Femur (tissue), 1 donor: ENCODE results near the gene CFAP157.
"Not testable (repeated sequence)": the region's sequence is repeated elsewhere in the genome, so short reads cannot be mapped to it uniquely, and the experiment has no call there.

Source experiments
- DNase-seq: peaks from one replicate; pipeline ENCODE4 v3.0.0-alpha.2; 2017

The CFAP157 gene

DNA sequence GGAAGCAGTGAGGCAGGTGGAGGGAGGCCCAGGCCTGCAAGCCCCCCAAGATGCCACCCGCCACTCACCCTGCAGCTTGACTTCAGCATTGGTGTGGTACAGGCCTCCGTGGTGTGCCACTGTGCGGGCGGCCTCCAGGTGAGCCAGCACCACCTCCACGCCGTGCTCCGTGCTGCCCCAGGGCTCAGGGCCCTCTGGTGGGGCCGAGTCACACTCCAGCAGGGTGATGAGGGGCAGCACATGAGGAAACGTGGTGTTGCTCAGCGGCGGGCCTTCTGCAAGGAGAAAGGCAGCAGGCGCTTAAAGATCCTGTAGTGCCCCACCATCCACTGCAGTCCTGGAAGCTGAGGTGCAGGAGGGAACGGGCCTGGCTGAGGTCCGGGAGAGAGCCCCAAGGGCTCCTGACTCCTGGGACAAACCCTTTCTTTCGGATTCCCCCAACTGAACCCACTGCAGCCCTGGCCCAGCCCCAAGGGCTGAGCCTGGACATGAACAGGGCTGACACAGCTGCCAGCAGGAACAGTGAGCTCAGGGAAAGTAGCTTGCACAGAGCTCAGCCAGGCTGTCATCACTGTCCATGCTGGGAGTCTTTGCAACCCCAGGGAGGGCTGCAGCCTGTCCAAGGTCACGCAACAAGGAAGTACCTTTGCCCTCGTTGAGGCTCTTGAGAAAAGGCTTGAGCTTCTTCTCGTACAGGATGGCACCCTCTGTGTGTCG is 33.0 kb downstream of the CFAP157 start:
- no peak for DNase-seq

DNA sequence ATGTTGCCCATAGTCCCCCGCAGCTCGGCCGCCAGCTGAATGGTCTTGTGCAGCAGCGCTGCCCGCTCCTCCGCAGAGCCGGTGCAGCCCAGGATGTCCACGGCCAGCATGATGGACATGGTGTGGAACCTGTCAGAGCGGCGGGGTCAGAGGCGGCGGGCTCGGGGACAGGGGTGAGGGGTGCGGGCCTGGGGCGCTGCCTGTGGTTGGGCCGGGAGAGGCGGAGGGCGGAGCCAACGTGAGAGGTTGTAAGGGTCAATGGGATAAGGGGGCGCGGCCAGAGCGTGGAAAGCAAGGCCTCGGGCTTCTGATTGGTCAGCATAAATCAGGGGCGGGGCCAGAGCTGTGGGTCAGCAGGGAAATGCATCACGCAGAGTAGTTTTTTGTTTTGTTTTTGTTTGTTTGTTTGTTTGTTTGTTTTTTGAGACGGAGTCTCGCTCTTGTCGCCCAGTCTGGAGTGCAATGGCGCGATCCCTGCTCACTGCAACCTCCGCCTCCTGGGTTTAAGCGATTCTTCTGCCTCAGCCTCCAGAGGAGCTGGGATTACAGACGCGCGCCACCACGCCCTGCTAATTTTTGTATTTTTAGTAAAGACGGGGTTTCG is 35.1 kb downstream of the CFAP157 start:
- peak; percentile 67 for DNase-seq

DNA sequence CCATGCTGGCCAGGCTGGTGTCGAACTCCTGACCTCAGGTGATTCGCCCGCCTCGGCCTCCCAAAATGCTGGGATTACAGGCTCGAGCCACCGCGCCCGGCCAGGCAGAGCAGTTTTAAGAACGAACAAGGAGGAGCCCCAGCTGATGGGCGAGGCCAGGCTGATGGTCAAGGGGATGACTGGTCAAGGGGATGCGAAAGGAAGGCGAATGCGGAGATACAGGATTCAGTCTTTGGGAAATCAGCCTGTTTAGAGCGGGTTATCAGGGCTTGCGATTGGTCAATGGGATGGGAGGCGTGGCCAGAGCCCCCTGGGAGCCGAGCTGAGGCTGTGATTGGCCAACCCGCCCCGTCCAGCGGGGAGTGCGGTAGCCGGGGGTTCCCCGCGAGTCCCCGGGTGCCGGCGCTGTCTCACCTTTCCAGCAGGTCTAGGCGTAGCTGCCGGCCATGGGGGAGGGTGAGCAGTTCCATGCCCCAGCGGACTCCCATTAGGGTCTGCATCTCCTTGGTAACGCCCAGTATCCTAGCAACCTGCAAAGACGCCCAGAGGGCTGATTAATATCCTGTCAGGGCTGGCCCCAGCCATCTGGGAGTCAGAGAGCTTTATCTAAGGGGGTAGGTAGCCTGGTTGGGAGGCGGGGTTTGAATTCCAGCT is 35.8 kb downstream of the CFAP157 start:
- peak; percentile 66 for DNase-seq

DNA sequence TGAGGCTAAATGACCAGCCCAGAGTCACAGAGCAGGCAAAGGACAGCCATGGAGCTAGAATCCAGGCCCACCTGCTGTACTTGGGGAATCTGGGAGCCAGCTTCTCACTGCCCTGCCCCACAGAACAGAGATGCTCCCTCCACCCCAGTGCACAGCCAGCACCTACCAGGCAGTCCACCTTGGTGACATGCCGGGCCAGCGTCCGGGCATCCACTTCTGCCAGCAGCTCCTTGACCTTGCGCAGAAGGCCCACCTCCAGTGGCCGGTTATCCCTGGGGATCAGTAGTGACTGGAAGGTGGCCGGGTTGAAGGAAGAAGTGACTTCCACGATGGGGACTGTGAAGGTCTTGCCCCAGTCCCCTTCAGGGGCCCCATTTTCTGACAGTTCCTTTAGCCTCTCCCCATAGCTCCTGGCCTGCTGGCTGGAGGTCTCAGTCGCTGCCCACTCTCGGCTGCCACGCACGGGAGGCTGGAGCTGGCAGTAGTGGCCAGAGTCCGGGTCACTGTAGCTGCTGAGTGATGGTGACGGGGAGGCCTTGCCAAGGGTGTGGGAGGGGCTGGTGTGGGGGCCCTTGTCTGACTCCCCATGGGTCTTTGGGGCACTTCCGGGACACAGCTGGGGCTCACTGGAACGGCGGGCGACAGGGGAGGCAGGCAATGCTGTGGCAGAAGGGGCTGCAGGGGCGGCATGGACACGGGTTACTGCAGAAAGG is 37.8 kb downstream of the CFAP157 start:
- DNase-seq: no peak

DNA sequence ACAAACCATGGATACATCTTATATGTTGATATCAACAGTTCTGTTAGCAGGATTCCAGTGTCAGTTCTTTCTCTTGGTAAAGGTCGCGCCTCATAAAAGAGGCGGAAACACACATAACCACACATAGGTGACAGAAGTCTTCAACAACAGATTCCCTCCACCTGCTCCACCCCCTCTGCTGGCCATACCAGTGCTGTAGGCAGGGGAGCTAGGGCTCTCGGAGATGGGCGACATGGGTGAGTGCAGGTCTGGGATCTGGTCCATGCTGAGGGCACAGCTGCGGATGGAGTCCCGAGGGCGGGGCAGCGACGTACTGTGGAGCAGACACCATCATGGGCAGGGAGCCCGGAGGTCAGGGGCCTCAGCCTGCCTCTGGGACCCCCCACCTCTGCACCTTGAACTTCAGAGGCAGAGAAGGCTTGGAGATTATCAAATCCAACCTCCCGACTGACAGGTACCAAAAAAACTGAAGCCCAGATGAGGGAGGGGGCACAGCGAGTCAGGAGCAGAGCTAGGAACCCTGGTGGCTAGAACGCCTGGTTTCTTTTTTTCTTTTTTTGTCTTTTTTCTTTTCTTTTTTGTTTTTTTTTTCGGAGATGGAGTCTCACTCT is 40.3 kb downstream of the CFAP157 start:
- DNase-seq: no peak

DNA sequence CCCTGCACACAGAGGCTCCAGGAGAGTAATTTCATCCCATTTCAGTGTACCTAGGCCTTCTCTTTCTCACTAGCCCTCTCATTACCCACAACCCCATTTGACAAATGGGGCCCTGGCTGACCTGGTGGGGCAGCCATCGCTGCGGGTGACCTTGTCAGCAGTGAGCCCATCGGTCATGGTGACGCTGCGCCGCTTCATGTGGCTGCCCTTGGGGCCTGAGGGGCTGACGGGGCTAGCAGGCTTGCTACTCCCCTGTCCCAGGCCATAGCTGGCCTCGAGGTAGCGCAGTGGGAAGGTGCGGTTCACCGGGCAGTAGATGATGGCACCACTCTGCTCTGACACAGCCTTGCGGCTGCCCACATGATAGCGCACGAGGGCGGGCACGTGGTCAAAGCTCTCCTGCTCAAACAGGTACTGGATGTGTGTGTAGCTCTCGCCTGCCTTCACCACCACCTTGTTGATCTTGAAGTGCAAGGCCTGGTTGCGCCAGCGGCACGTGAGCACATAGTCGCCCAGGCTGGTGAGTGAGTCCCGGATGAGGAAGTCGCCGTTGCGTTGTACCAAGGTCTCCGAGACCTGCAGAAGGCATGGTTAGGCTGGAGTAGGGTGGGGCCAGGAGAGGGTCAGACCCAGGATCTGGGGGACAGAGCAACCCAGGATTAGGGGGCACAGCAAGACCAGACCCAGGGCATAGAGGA is 42.5 kb downstream of the CFAP157 start:
- no peak for DNase-seq

DNA sequence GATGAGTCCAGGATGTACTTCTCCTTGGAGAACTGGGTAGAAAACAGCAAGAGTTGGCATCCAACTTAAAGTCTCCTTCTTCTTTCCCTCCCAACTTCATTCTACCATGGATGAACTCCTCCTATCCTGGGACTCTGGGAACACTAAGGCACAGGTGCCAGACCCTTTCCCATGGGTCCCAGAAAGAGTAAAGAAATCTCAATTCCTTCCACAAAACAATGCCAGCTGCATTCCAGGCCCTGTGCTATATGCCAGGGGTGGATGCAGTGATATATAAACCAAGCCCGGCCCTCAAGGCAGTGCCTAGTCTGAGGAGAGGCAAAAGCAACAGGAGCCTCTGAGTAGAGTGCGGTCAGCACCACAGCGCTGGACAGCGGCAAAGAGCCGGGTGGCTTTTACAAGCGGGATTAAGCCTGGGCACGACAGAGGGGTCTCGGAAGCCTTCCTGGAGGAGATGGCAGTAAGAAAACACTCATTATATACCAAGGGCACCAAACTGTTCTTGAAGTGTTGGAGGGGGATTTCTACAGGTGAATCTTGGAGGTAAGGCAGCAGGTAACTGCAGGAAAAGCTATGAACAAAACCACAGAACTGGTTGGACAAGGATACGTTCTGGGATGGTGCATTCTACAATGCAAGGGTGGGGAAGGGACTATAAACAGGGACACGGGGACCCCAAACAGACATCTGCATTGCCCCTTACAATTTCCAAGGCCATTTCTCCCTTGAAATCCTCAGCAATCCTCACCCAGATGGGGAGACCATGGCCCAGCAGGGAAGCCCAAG is 44.7 kb downstream of the CFAP157 start:
- no peak for DNase-seq

DNA sequence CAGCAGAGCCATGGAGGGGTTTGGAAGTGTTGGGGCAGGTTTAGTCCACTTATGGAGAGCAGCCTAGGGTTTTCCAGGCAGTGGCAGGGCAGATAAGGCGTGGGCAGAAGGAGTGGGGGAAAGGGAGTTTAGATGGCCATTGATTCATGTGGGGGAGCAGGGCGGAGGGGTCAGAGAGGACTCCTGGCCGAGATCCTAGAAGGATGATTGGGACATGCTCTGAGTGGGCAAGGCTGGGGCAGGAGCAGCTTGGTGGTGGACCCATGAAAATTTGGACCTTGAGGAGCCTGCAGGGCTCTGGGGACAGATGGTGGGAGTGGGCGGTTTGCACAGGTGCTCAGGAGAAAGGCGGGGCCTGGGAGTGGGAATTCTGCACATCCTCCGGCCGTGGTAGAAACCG is 46.4 kb downstream of the CFAP157 start:
- DNase-seq: no peak

DNA sequence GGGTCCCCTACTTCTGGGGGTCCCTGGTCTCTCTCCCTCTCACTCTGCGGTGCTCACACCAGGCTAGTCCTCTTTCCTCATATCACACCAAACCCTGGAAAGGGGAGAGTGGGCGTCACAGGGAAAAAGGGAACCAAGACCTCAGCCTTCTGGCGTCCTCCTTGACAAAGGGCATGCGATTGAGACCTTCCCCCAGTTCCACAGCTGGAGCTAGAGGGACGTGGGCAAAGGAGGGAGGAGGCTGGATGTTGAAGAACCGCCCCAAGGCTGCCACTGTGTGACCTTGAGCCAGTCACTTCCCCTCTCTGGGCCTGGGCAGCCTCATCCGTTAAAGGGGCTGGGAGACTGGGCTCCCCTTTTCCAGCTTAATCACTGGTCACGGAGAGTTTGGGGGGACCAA is 46.8 kb downstream of the CFAP157 start:
- DNase-seq: no peak

DNA sequence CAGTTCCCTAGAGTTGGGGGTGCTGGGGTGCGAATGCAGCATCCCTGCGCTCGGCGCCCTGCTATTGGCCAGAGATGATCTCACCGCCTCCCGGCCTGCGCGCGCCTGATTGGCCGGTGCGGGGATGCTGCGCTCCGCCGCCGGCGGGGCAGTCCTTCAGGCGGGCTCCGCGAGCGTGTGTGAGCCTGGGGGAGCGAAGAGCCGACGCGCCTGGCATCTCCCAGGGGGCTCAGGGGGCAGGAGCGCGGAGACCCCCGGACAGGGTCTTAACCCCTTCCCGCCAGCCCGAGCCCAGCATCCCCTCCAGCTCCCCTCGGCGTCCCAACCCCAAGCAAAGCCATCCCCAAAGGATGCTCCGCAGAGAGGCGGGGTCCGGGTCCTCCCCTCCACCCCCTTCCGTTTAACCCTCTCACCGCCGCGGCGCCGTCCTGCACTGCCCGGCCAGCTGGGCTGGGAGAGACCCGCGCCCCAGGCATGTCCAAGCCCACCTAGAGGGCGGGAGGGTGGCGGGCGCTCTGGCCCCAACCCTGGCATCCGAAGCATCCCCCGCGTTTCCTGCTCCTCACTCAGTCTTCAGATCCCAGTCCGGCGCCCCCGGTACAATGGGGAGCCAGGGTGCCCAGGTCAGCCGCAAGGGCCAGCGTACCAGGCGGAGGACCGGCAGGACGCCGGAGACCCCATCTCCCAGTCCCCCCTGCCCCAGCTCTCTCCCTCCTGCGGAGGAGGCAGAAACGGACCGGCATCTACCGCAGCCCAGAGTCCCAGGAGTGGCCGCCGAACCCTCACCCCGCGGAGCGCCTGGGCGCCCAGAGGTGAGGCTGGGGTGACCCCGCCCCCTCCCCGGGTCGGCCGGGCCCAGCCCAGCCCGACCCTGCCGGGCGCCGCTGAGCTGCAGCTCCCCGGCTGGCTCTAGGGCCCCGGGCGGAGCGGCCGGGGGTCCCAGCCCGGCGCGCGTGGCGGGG is 47.6 kb downstream of the CFAP157 start:
- no peak for DNase-seq

DNA sequence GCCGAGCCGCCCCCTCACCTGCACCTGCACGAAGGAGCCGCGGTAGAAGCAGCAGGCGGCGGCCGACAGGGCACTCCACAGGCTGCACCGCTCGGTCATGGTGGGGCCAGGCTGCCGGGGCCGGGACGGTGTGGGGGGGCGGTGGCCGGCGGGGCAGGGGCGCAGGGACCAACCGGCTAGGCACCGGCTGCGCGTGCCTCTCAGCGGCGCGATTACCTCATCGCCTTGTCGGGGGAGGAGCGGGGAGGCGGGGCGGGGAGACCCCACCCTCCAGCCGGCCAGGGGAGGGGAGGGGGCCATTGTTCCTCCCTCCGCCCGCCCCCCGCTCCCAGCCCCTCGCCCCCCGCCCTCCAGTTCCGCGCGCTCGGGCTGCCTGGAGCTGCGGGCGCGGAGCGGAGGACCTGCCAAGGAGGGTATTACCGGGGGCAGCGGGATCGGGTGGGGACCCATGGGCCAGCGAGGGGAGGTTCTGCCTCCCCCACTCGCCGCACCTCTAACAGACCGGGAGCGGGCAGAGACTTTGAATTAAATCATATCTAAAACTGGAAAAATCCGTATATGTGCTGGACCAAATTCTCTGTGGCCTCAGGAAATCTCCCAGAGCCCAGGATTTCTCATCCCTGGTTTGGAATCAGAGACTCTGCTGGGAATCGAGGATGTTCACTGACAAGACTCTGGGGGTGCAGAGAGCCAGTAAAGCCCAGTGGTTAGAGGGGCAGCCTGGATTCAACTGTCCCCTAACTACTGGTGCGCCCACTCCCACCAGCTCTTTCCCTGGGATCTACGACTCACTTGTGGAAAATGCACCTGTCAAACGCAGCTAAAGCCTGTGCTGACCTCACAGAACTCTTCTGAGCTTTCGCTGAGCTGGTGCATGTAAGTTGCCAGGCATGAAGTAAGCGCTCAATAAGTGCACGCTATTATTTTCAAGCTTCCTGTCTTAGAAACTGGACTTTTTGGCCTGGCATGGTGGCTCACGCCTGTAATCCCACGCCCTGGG is 48.6 kb downstream of the CFAP157 start:
- no peak for DNase-seq

DNA sequence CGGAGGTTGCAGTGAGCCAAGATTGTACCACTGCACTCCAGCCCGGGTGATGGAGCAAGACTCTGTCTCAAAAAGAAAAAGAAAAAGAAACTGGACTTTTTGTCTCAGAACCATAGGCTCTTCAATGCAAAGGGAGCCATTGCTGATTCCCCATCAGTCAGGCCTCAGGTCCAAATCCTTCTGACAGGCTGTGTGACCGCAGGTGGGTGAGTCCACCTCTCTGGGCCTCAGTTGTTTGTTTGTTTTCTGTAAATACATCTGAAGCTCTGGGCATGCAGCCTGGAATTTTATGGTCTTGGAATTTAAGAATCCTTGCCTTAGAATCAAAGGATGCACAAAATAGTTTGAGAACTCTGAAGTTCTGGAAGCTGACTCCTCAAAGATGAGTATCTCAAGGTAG is 49.4 kb downstream of the CFAP157 start:
- no peak for DNase-seq

DNA sequence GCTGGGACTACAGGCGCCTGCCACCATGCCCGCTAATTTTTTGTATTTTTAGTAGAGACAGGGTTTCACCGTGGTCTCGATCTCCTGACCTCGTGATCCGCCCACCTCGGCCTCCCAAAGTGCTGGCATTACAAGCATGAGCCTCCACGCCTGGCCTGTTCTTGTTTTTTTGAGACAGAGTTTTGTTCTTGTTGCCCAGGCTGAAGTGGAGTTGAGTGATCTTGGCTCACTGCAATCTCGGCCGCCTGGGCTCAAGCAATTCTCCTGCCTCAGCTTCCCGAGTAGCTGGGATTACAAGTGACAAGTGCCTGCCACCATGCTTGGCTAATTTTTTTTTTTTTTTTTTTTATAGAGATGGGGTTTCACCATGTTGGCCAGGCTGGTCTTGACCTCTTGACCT is 50.0 kb downstream of the CFAP157 start:
- not testable (repeated sequence) for DNase-seq

DNA sequence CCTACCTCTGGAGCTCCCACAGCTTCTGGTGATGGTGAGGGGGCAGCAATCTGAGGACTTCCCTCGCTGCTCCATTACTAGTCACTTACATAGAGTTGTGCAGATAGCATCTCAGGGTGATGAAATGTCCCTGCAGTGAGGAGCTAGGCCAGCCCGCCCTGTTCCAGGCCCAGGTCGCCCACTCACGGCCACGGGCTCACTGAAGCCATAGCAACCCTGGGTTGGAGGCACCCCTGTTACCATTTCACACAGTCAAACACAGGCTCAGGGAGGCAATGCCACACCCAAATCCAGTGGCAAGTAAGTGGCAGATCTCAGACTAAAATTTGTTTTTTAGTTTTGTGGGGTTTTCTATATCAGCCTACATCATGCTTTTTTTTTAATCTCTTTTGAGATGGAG is 52.1 kb downstream of the CFAP157 start:
- no peak for DNase-seq

DNA sequence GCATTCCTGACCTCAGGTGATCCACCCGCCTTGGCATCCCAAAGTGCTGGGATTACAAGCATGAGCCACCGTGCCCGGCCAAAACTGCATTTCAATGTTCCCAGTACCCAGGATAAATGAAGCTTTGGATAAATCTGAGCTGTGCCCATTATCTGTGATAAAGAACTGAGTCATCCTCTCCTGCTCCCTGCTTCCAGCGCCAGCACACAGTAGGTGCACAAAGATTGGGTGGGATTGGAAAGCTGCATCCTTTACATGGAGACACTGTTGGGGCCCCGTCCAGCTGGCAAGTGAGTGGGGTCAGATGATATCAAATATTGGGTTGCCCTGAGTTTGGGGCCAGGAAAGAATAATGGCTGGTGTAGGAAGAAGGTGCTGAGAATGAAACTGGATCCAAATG is 54.3 kb downstream of the CFAP157 start:
- no peak for DNase-seq

DNA sequence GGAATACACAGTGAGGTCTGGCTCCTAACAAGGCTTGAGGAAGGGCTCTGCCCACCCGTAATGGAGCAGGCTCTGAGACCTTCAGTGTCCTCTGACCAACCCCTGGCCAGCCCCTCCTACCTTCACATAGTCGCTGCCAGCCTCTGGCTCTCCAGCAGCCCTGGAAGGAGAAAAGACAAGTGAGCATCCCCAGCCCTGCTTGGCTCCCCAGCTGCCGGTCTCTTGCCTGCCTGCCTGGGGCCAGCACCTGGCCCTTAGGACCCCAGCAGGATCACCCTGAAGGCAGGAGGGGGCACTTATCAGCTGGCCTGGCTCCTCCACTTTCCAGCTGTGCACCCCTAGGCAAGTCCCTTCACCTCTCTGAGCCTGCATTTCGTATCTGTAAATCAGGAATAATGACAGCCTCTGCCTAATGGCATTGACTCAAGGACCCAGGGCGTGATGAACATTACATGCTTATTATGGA is 54.7 kb downstream of the CFAP157 start:
- no peak for DNase-seq

DNA sequence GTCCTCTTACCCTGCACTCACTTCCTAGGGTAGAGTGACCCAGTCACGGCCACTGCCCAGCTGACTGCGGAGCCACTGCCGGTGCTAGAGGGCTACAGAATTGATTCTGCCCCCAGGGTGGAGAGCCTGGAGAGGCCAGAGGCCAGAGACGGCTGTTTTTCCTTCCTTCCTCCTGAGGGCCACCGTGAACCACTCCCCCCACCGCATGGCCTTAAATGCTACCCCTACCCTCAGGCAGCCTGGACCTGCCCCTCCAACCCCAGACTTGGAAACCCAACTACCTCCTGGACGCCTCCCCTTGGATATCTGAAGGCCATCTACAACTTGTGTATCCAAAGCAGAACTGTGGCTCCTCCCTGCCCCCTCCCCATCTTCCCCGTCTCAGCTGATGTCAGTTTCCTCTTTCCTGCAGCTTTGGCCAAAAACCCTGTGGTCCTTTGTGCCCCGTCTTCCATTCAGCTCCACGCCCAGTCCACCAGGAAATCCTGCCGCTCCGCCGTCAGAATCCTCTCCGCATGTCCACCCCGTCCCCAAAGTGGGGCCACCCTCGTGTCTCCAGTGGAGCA is 55.4 kb downstream of the CFAP157 start:
- DNase-seq: no peak

DNA sequence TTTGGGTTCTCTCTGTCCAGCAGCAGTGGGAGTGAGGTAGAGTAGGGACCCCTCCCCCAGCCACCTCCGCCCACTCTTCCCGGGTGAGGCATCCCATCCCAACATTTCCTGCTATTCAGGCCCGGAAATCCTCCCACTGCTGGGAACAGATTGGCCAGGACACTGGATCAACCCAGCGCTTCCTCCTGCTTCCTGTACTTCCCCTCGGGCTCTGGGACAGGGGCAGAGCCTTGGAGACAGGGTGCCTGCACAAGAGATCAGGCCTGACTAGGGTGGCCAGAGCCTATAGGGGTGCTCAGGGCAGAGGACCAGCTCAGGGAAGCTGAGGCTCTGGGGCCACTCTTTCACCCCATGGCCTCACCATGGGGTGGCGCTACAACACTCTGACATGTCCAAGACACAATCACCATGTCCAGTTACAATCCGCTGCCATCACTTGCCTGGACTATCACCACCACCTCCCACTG is 57.2 kb downstream of the CFAP157 start:
- DNase-seq: peak; percentile 62

DNA sequence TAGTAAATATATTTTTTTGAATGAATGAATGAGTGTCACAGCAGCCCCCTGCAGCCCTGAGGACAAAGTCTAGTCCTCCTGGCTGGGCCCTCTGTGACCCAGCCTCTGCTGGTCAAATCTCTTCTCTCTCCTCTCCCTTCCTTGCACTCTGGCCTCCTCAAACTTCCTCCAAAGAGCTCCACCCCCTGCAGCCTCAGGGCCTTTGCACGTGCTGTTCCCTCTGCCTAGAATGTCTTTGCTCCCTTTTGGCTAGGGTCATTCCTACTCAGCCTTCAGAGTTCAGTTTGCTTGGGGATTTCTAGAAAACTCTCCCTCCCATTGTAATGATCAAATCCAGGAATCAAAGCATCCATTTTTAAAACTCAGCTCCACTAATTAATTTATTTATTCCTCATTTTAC is 58.6 kb downstream of the CFAP157 start:
- DNase-seq: no peak
